ENCODE measurements around the gene EREG. TPM values are rescaled to one million over a fixed set of nuclear protein-coding genes. Genes with fewer than 3 reads are reported as not detected.

The EREG gene
- total and polyA plus RNA-seq, 4 donors, result 0.51 TPM; not detected in 3

DNA sequence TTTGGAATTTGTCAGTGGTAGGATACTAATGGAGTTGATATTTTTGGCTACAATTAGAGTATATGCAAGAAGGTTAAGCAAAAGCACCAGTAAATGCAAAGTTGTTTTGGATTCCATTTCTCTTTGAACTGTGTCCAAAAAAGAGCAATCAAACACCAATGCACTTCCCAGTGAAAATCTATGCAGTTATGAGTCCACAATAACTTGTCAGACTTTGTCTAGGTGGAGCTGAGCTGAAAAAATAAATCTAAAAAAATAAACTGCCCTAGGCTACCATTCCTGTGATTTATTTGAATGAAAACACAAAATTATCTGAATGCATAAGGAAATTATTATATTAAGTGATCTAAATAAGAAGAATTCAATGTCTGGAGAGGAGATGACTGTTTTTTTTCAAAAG is 42.9 kb downstream of the EREG start:
- no peaks in the 10 kb centered on the region for H3K36me3 ChIP-seq (ENCODE audit: control insufficient read depth in 4 of 4, insufficient read depth in 3 of 4, low read depth in 1 of 4, low read length in 3 of 4)

DNA sequence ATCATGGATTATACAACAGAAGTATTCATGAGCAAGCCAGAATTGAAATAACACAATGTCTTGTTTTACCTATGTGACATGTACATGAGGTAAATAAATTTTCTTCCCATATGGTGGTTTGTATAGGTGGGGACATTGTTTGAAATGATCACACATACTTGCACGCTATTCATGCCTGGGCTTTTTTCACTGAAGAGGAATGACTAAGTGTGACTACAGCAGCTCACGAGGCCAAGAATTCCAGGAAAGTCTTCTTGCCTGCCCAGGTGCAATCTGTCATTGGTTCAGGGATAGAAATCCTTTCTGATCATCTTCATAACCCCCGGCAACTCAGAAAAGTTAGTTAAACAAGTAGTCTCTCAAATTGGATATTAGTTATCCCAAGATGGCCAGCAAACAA is 43.7 kb downstream of the EREG start:
- Histone ChIP-seq H3K9ac (ENCODE audit: low read depth in 1 of 2, low read length in 2 of 2) (no peak overlapping the region), H3K4me3 (ENCODE audit: low read depth in 1 of 3, low read length in 3 of 3) (no peak overlapping the region), H3K27me3 (ENCODE audit: control insufficient read depth in 4 of 4, insufficient read depth in 4 of 4, low read length in 3 of 4) (peaks cover 0 to 6% (median 0%) of the 10 kb centered on the region in 4 donors), H3K4me1 (ENCODE audit: control insufficient read depth in 4 of 4, insufficient read depth in 4 of 4, low read length in 3 of 4) (no peaks in the 10 kb centered on the region), H3K9me3 (ENCODE audit: control insufficient read depth in 4 of 4, low read length in 3 of 4) (no peaks in the 10 kb centered on the region), H3K36me3 (ENCODE audit: control insufficient read depth in 4 of 4, insufficient read depth in 3 of 4, low read depth in 1 of 4, low read length in 3 of 4) (no peaks in the 10 kb centered on the region), H3K27ac (ENCODE audit: low read depth in 1 of 2, low read length in 2 of 2) (no peak overlapping the region)
- DNase-seq (ENCODE audit: low spot score), result no peak
- 91% methylated on average over 3 of the region's 3 CpGs for WGBS
- TF ChIP-seq, protein P1, sequence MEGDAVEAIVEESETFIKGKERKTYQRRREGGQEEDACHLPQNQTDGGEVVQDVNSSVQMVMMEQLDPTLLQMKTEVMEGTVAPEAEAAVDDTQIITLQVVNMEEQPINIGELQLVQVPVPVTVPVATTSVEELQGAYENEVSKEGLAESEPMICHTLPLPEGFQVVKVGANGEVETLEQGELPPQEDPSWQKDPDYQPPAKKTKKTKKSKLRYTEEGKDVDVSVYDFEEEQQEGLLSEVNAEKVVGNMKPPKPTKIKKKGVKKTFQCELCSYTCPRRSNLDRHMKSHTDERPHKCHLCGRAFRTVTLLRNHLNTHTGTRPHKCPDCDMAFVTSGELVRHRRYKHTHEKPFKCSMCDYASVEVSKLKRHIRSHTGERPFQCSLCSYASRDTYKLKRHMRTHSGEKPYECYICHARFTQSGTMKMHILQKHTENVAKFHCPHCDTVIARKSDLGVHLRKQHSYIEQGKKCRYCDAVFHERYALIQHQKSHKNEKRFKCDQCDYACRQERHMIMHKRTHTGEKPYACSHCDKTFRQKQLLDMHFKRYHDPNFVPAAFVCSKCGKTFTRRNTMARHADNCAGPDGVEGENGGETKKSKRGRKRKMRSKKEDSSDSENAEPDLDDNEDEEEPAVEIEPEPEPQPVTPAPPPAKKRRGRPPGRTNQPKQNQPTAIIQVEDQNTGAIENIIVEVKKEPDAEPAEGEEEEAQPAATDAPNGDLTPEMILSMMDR (IDR thresholded peaks at IDR 0.05; ENCODE audit: low read depth, low read length, missing input control), result no peak
- TF ChIP-seq, protein P2, sequence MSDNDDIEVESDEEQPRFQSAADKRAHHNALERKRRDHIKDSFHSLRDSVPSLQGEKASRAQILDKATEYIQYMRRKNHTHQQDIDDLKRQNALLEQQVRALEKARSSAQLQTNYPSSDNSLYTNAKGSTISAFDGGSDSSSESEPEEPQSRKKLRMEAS (IDR thresholded peaks at IDR 0.05), result no peak
- TF ChIP-seq HNF4A (conservative IDR thresholded peaks at IDR 0.05) (no peak), HNF4G (IDR thresholded peaks at IDR 0.05) (no peak), TAF1 (conservative IDR thresholded peaks at IDR 0.05) (no peak), RXRA (IDR thresholded peaks at IDR 0.05) (no peak), FOXA1 (IDR thresholded peaks at IDR 0.05) (no peak), EGR1 (IDR thresholded peaks at IDR 0.05; ENCODE audit: low read depth in 2 of 2) (no peak), NR2F2 (IDR thresholded peaks at IDR 0.05) (no peak), SP1 (IDR thresholded peaks at IDR 0.05) (no peak), FOXA2 (IDR thresholded peaks at IDR 0.05) (no peak), JUND (IDR thresholded peaks at IDR 0.05) (no peak)
- TF ChIP-seq, protein P3, sequence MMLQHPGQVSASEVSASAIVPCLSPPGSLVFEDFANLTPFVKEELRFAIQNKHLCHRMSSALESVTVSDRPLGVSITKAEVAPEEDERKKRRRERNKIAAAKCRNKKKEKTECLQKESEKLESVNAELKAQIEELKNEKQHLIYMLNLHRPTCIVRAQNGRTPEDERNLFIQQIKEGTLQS (IDR thresholded peaks at IDR 0.05), result no peak
- TF ChIP-seq, protein P4, sequence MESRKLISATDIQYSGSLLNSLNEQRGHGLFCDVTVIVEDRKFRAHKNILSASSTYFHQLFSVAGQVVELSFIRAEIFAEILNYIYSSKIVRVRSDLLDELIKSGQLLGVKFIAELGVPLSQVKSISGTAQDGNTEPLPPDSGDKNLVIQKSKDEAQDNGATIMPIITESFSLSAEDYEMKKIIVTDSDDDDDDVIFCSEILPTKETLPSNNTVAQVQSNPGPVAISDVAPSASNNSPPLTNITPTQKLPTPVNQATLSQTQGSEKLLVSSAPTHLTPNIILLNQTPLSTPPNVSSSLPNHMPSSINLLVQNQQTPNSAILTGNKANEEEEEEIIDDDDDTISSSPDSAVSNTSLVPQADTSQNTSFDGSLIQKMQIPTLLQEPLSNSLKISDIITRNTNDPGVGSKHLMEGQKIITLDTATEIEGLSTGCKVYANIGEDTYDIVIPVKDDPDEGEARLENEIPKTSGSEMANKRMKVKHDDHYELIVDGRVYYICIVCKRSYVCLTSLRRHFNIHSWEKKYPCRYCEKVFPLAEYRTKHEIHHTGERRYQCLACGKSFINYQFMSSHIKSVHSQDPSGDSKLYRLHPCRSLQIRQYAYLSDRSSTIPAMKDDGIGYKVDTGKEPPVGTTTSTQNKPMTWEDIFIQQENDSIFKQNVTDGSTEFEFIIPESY (IDR thresholded peaks at IDR 0.05), result no peak
- TF ChIP-seq, protein P5, sequence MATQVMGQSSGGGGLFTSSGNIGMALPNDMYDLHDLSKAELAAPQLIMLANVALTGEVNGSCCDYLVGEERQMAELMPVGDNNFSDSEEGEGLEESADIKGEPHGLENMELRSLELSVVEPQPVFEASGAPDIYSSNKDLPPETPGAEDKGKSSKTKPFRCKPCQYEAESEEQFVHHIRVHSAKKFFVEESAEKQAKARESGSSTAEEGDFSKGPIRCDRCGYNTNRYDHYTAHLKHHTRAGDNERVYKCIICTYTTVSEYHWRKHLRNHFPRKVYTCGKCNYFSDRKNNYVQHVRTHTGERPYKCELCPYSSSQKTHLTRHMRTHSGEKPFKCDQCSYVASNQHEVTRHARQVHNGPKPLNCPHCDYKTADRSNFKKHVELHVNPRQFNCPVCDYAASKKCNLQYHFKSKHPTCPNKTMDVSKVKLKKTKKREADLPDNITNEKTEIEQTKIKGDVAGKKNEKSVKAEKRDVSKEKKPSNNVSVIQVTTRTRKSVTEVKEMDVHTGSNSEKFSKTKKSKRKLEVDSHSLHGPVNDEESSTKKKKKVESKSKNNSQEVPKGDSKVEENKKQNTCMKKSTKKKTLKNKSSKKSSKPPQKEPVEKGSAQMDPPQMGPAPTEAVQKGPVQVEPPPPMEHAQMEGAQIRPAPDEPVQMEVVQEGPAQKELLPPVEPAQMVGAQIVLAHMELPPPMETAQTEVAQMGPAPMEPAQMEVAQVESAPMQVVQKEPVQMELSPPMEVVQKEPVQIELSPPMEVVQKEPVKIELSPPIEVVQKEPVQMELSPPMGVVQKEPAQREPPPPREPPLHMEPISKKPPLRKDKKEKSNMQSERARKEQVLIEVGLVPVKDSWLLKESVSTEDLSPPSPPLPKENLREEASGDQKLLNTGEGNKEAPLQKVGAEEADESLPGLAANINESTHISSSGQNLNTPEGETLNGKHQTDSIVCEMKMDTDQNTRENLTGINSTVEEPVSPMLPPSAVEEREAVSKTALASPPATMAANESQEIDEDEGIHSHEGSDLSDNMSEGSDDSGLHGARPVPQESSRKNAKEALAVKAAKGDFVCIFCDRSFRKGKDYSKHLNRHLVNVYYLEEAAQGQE (IDR thresholded peaks at IDR 0.05), result no peak

More for the DNA sequence above, 42.9 kb downstream of the EREG start:
- Histone ChIP-seq H3K4me1 (ENCODE audit: control insufficient read depth in 4 of 4, insufficient read depth in 4 of 4, low read length in 3 of 4) (no peaks in the 10 kb centered on the region), H3K4me3 (ENCODE audit: low read depth in 1 of 3, low read length in 3 of 3) (no peak overlapping the region), H3K9ac (ENCODE audit: low read depth in 1 of 2, low read length in 2 of 2) (no peak overlapping the region), H3K27me3 (ENCODE audit: control insufficient read depth in 4 of 4, insufficient read depth in 4 of 4, low read length in 3 of 4) (peaks cover 0 to 6% (median 0%) of the 10 kb centered on the region in 4 donors), H3K27ac (ENCODE audit: low read depth in 1 of 2, low read length in 2 of 2) (no peak overlapping the region), H3K9me3 (ENCODE audit: control insufficient read depth in 4 of 4, low read length in 3 of 4) (no peaks in the 10 kb centered on the region)
- TF ChIP-seq, protein P4 (IDR thresholded peaks at IDR 0.05), result no peak
- TF ChIP-seq FOXA2 (IDR thresholded peaks at IDR 0.05) (no peak), HNF4G (IDR thresholded peaks at IDR 0.05) (no peak), JUND (IDR thresholded peaks at IDR 0.05) (no peak), EGR1 (IDR thresholded peaks at IDR 0.05; ENCODE audit: low read depth in 2 of 2) (no peak)
- TF ChIP-seq, protein P5 (IDR thresholded peaks at IDR 0.05), result no peak
- DNase-seq (ENCODE audit: low spot score), result no peak
